H9 (cell line): ENCODE measurements around the gene DTYMK. TPM values are rescaled to one million over a fixed set of nuclear protein-coding genes. Genes with fewer than 3 reads are reported as not detected.

ENCODE experiments used
- DNase-seq: peaks from one replicate; pipeline ENCODE4 v3.0.0-alpha.2; 2017
- H2AFZ ChIP-seq: one replicate; pipeline ENCODE4 v1.6.1; 2013; ENCODE audit warnings: mild to moderate bottlenecking, low read length, control low read depth, moderate library complexity
- H2AK5ac ChIP-seq: 2 replicates; pipeline ENCODE4 v1.6.1; 2013; ENCODE audit warnings: low read length, control low read depth, mixed read lengths; ENCODE audit not compliant: insufficient read length
- H2BK120ac ChIP-seq: one replicate; pipeline ENCODE4 v1.6.1; 2013; ENCODE audit warnings: low read depth, mild to moderate bottlenecking, low read length, control low read depth, inconsistent platforms; ENCODE audit not compliant: poor library complexity, severe bottlenecking
- H2BK12ac ChIP-seq: 2 replicates; pipeline ENCODE4 v1.6.1; 2013; ENCODE audit warnings: low read length, control low read depth, mixed read lengths, low read depth; ENCODE audit not compliant: insufficient read length
- H2BK15ac ChIP-seq: 2 replicates; pipeline ENCODE4 v1.6.1; 2013; ENCODE audit warnings: low read depth, low read length, control low read depth
- H2BK20ac ChIP-seq: one replicate; pipeline ENCODE4 v1.6.1; 2013; ENCODE audit warnings: low read depth, mild to moderate bottlenecking, low read length, control low read depth, inconsistent platforms; ENCODE audit not compliant: poor library complexity, severe bottlenecking
- H2BK5ac ChIP-seq: 2 replicates; pipeline ENCODE4 v1.6.1; 2013; ENCODE audit warnings: low read length, control low read depth, mixed read lengths; ENCODE audit not compliant: insufficient read length
- H3K14ac ChIP-seq: 2 replicates; pipeline ENCODE4 v1.6.1; 2013; ENCODE audit warnings: low read length, control low read depth; ENCODE audit not compliant: insufficient read depth
- H3K18ac ChIP-seq: 2 replicates; pipeline ENCODE4 v1.6.1; 2013; ENCODE audit warnings: low read depth, mild to moderate bottlenecking, mixed read lengths, low read length, control low read depth; ENCODE audit not compliant: insufficient read length
- H3K23ac ChIP-seq: 2 replicates; pipeline ENCODE4 v1.6.1; 2013; ENCODE audit warnings: low read length, control low read depth, mixed read lengths, low read depth; ENCODE audit not compliant: insufficient read length
- H3K23me2 ChIP-seq: 2 replicates; pipeline ENCODE4 v1.6.1; 2013; ENCODE audit warnings: low read depth, mild to moderate bottlenecking, mixed read lengths, low read length, control low read depth; ENCODE audit not compliant: insufficient read length, poor library complexity, severe bottlenecking
- H3K27ac ChIP-seq: 2 replicates; pipeline ENCODE4 v1.5.1; 2013; ENCODE audit warnings: low read length, control low read depth, mixed read lengths, low read depth; ENCODE audit not compliant: insufficient read length
- H3K27me3 ChIP-seq: 2 replicates; pipeline ENCODE4 v1.6.1; 2013; ENCODE audit warnings: low read length, control low read depth, inconsistent platforms; ENCODE audit not compliant: insufficient read depth
- H3K4ac ChIP-seq: 2 replicates; pipeline ENCODE4 v1.6.1; 2013; ENCODE audit warnings: low read depth, mild to moderate bottlenecking, control low read depth, inconsistent platforms, low read length, moderate library complexity
- H3K4me1 ChIP-seq: 2 replicates; pipeline ENCODE4 v1.6.1; 2013; ENCODE audit warnings: low read length, control low read depth, inconsistent platforms; ENCODE audit not compliant: insufficient read depth
- H3K4me2 ChIP-seq: 2 replicates; pipeline ENCODE4 v1.6.1; 2013; ENCODE audit warnings: low read length, control low read depth, mixed read lengths; ENCODE audit not compliant: insufficient read length, insufficient read depth
- H3K56ac ChIP-seq: 2 replicates; pipeline ENCODE4 v1.6.1; 2013; ENCODE audit warnings: low read depth, mild to moderate bottlenecking, mixed read lengths, low read length, control low read depth; ENCODE audit not compliant: insufficient read length
- H3K79me1 ChIP-seq: 2 replicates; pipeline ENCODE4 v1.6.1; 2013; ENCODE audit warnings: low read depth, mild to moderate bottlenecking, moderate library complexity, low read length, control low read depth, inconsistent platforms; ENCODE audit not compliant: insufficient read depth, poor library complexity, severe bottlenecking
- H3K79me2 ChIP-seq: 2 replicates; pipeline ENCODE4 v1.6.1; 2013; ENCODE audit warnings: low read length, control low read depth, inconsistent platforms; ENCODE audit not compliant: insufficient read depth
- H3K9ac ChIP-seq: 2 replicates; pipeline ENCODE4 v1.6.1; 2013; ENCODE audit warnings: low read length, control low read depth, mixed read lengths; ENCODE audit not compliant: insufficient read length; ENCODE audit errors: extremely low read depth
- H3K9me3 ChIP-seq: one replicate; pipeline ENCODE4 v1.6.1; 2013; ENCODE audit warnings: low read depth, low read length, inconsistent platforms; ENCODE audit not compliant: control insufficient read depth
- H3T11ph ChIP-seq: one replicate; pipeline ENCODE4 v1.6.1; 2013; ENCODE audit warnings: mild to moderate bottlenecking, low read length, control low read depth, inconsistent platforms
- H4K20me1 ChIP-seq: one replicate; pipeline ENCODE4 v1.6.1; 2013; ENCODE audit not compliant: control insufficient read depth, insufficient read length, insufficient read depth
- H4K5ac ChIP-seq: 2 replicates; pipeline ENCODE4 v1.6.1; 2013; ENCODE audit warnings: low read depth, mild to moderate bottlenecking, mixed read lengths, low read length, control low read depth; ENCODE audit not compliant: insufficient read length
- H4K8ac ChIP-seq: replicated peaks from 2 replicates; pipeline ENCODE4 v1.6.1; 2013; ENCODE audit warnings: low read length, control low read depth, mixed read lengths, low read depth; ENCODE audit not compliant: insufficient read length
- H4K91ac ChIP-seq: 2 replicates; pipeline ENCODE4 v1.6.1; 2013; ENCODE audit warnings: low read depth, mild to moderate bottlenecking, moderate library complexity, mixed read lengths, low read length, control low read depth; ENCODE audit not compliant: insufficient read length
- H3K27ac Mint-ChIP-seq, 3 experiments: 2 replicates in 2 of 3; 3 replicates in 1 of 3; pipeline ENCODE4 v1.8.0; 2020 to 2021; ENCODE audit warnings: mixed read lengths in 3 of 3, mild to moderate bottlenecking in 1 of 3, moderate library complexity in 1 of 3
- H3K27me3 Mint-ChIP-seq: 2 replicates; pipeline ENCODE4 v1.8.0; 2021; ENCODE audit warnings: low read depth, mild to moderate bottlenecking, moderate library complexity, mixed read lengths
- H3K36me3 Mint-ChIP-seq, 3 experiments: 2 replicates in 2 of 3; 3 replicates in 1 of 3; pipeline ENCODE4 v1.8.0; 2020 to 2021; ENCODE audit warnings: low read depth in 3 of 3, mixed read lengths in 3 of 3; ENCODE audit not compliant: insufficient read depth in 1 of 3
- H3K4me1 Mint-ChIP-seq, 2 experiments: 2 replicates each; pipeline ENCODE4 v1.8.0; 2020; ENCODE audit warnings: mixed read lengths in 2 of 2
- H3K4me3 Mint-ChIP-seq, 2 experiments: 2 replicates in 1 of 2; 3 replicates in 1 of 2; pipeline ENCODE4 v1.8.0; 2020 to 2021; ENCODE audit warnings: mild to moderate bottlenecking in 2 of 2, mixed read lengths in 2 of 2, moderate library complexity in 1 of 2
- H3K9me3 Mint-ChIP-seq, 2 experiments: 2 replicates in 1 of 2; 3 replicates in 1 of 2; pipeline ENCODE4 v1.8.0; 2020; ENCODE audit warnings: mild to moderate bottlenecking in 2 of 2, mixed read lengths in 2 of 2, moderate library complexity in 1 of 2
- CTCF ChIP-seq: fragments of 200-600 bp; sonication (generic); conservative IDR thresholded peaks from 3 replicates; pipeline ENCODE4 v1.8.0; 2021; ENCODE audit warnings: antibody characterized with exemption, mild to moderate bottlenecking
- WGBS: extraction: QIAGEN DNeasy Blood & Tissue Kit; methylation state at CpG from one replicate; pipeline ENCODE4 v1.1.7; 2013; ENCODE audit warnings: missing lambda C conversion rate, low lambda C conversion rate, mixed read lengths; ENCODE audit not compliant: insufficient read length; ENCODE audit errors: extremely low coverage; 5-methylcytosine and 5-hydroxymethylcytosine counted together
- total RNA-seq: library from RNA; stranded (reverse); gene quantifications from 2 replicates; pipeline ENCODE4 v1.2.1, GENCODE V29; 2021

The DTYMK gene
- total RNA-seq, 1 experiment from 2014 or later, result 76.0 TPM

GRCh38 chr2:241652722-241653121 lies 33.9 kb downstream of the DTYMK start:
- no CpG with 5 or more reads among the region's 9 CpGs for WGBS
- Mint-ChIP-seq H3K4me1 (peaks cover 17 to 26% of the 10 kb centered on the region in 2 experiments), H3K36me3 (peaks cover 30 to 62% (median 56%) of the 10 kb centered on the region in 3 experiments)

More at GRCh38 chr2:241652722-241653121, 33.9 kb downstream of the DTYMK start:
- H3K18ac ChIP-seq, result no peak overlapping the region
- H3K79me1 ChIP-seq, result peaks cover 8% of the 10 kb centered on the region
- H3K4me1 ChIP-seq, result peaks cover 4% of the 10 kb centered on the region; the same call in 1 of the 2 replicates
- H3K9ac ChIP-seq, result no peak overlapping the region
- no peaks in the 10 kb centered on the region for H3K9me3 Mint-ChIP-seq
- no peak overlapping the region for H3K23ac ChIP-seq
- no peak overlapping the region for H2BK20ac ChIP-seq
- no peaks in the 10 kb centered on the region for H3K27me3 ChIP-seq
- DNase-seq, result no peak
- no peaks in the 10 kb centered on the region for H3K9me3 ChIP-seq
- H3K27ac Mint-ChIP-seq, result no peak overlapping the region
- H2BK120ac ChIP-seq, result no peak overlapping the region
- H2BK5ac ChIP-seq, result no peak overlapping the region
- no peak overlapping the region for H3K27ac ChIP-seq
- H2AFZ ChIP-seq, result no peak overlapping the region
- no peak overlapping the region for H2BK15ac ChIP-seq
- H4K8ac ChIP-seq, result no peak overlapping the region
- no peaks in the 10 kb centered on the region for H3K27me3 Mint-ChIP-seq
- H4K91ac ChIP-seq, result no peak overlapping the region
- H3K56ac ChIP-seq, result no peak overlapping the region
- no peak overlapping the region for H3K14ac ChIP-seq
- H4K5ac ChIP-seq, result no peak overlapping the region
- no peak overlapping the region for H2BK12ac ChIP-seq
- H3K79me2 ChIP-seq, result peaks cover 10% of the 10 kb centered on the region; the same call in 1 of the 2 replicates
- TF ChIP-seq CTCF, result no peak
- H3T11ph ChIP-seq, result no peak overlapping the region
- H2AK5ac ChIP-seq, result no peak overlapping the region
- H3K4me2 ChIP-seq, result no peak overlapping the region
- H3K4ac ChIP-seq, result no peak overlapping the region
- no peaks in the 10 kb centered on the region for H3K23me2 ChIP-seq
- no peaks in the 10 kb centered on the region for H4K20me1 ChIP-seq
- no peak overlapping the region for H3K4me3 Mint-ChIP-seq
